Ovary (tissue), 9 donors: ENCODE results near the gene RSPO3. TPM values are rescaled to one million over a fixed set of nuclear protein-coding genes. Genes with fewer than 3 reads are reported as not detected.
"Not testable (repeated sequence)": the region's sequence is repeated elsewhere in the genome, so short reads cannot be mapped to it uniquely, and the experiment has no call there.

Experiments
- DNase-seq, 5 donors: peaks; one replicate each; pipeline ENCODE4 v3.0.0-alpha.2; 2019 to 2020
- H3K27ac ChIP-seq, 2 donors: fragments of 200-600 bp; one replicate each; pipeline versions ENCODE4 v1.5.1 to v1.8.0; 2019 to 2022
- H3K27me3 ChIP-seq: fragments of 200-600 bp; one replicate; pipeline ENCODE4 v1.8.0; 2022
- H3K36me3 ChIP-seq: fragments of 200-600 bp; sonication (generic); one replicate; pipeline ENCODE4 v1.5.1; 2019
- H3K4me1 ChIP-seq: one replicate; pipeline ENCODE4 v1.8.1; 2013; ENCODE audit warnings: mild to moderate bottlenecking, moderate library complexity; ENCODE audit not compliant: insufficient read depth
- H3K4me3 ChIP-seq: fragments of 200-600 bp; sonication (generic); one replicate; pipeline ENCODE4 v1.5.1; 2017
- H3K9me3 ChIP-seq, 2 donors: fragments of 200-600 bp in 1 of 2; sonication (generic) in 1 of 2; one replicate each; pipeline versions ENCODE4 v1.5.1 to v1.8.1; 2013 to 2019; ENCODE audit warnings: mild to moderate bottlenecking in 1 of 2, moderate library complexity in 1 of 2
- EP300 ChIP-seq: sonication (generic); formaldehyde crosslinking; IDR thresholded peaks from one replicate; pipeline ENCODE4 v1.6.1; 2017; ENCODE audit warnings: antibody characterized with exemption
- POLR2A ChIP-seq: fragments of 450-650 bp; IDR thresholded peaks from one replicate; pipeline ENCODE4 v1.6.1; 2017; ENCODE audit warnings: antibody characterized with exemption, mild to moderate bottlenecking, moderate library complexity
- WGBS, 3 donors: extraction: QIAGEN DNeasy Blood & Tissue Kit in 1 of 3; methylation state at CpG; one replicate each; pipeline versions ENCODE4 v1.1.5 to v1.1.7; 2013 to 2017; 5-methylcytosine and 5-hydroxymethylcytosine counted together
- intact Hi-C, 4 donors: fragments of 100-400 bp; cut with DNase I; formaldehyde crosslinking; loops; one replicate each; pipeline versions ENCODE4 v1.11.0 to v1.15.1; 2022 to 2023
- polyA plus RNA-seq, 2 donors: library from polyadenylated mRNA; stranded (reverse); fragments of 200-250 nt in 1 of 2; fragments of 350-450 nt in 1 of 2; fragmentation: Illumina TruSeq in 1 of 2; extraction: RNeasy Lipid Tissue Mini Kit (QIAGEN cat#74804) in 1 of 2; gene quantifications; one replicate each; pipeline ENCODE4 v1.2.3, GENCODE V29; 2013 to 2014
- total RNA-seq, 7 donors: library from RNA; depleted of rRNA in 2 of 7; stranded (reverse); fragments of >200 nt in 2 of 7; fragmentation: NEBNext Ultra II Directional in 3 of 7; extraction: Animal tissue kit (Norgen Biotek cat#: 25700) in 3 of 7; gene quantifications; one replicate each; pipeline versions ENCODE4 v1.1.0 to v1.2.4, GENCODE V29; 2016 to 2023
- TF ChIP-seq, protein P1 (sequence below), 3 donors: fragments of 450-650 bp in 2 of 3; fragments of 200-600 bp in 1 of 3; IDR thresholded peaks; one replicate each; pipeline versions ENCODE4 v1.5.1 to v1.8.0; 2016 to 2022; ENCODE audit warnings: antibody characterized with exemption in 3 of 3, mild to moderate bottlenecking in 1 of 3
- donor health status: DM: no; HTN: no; CAD: no; lungs with moderate emphysema.
- donor health status: DM: no; HTN: no; CAD: no.
- donor health status: Bipolar disorder and iron deficiency.
- donor health status: DM: yes; HTN: yes; CAD: no.
- donor health status: DM: no; HTN: no; CAD: no.
- donor health status: DM: yes; HTN: yes; CAD: no.

The RSPO3 gene
- total and polyA plus RNA-seq, 9 donors, result 0.12 to 35.9 (median 1.6) TPM; not detected in 1

DNA sequence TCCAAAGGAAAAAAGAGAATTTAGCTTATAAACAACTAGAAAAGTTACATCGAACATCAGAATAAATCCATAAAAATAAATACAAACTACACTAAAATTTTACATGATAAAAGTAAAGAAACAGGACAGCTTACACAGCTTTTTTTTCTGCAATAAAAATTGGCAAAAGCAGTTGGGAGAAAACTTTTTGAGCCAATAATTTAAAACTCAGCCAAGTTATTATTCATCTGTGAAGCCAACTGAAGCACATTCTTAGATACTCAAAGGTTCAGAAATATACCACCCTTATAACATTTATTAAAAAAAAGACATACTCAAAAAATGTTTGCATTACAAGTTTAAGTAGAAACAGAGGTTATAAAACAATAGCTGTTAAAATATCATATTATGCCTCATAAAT lies 23.7 kb upstream of the RSPO3 start:
- Histone ChIP-seq H3K27me3 (no peaks in the 10 kb centered on the region), H3K36me3 (no peaks in the 10 kb centered on the region), H3K4me1 (no peaks in the 10 kb centered on the region), H3K9me3 (no peaks in the 10 kb centered on the region), H3K27ac (no peak overlapping the region), H3K4me3 (no peak overlapping the region)
- 17 to 49% (median 20%) methylated on average over 1 of the region's 1 CpG for WGBS, 3 donors
- TF ChIP-seq, protein P1, sequence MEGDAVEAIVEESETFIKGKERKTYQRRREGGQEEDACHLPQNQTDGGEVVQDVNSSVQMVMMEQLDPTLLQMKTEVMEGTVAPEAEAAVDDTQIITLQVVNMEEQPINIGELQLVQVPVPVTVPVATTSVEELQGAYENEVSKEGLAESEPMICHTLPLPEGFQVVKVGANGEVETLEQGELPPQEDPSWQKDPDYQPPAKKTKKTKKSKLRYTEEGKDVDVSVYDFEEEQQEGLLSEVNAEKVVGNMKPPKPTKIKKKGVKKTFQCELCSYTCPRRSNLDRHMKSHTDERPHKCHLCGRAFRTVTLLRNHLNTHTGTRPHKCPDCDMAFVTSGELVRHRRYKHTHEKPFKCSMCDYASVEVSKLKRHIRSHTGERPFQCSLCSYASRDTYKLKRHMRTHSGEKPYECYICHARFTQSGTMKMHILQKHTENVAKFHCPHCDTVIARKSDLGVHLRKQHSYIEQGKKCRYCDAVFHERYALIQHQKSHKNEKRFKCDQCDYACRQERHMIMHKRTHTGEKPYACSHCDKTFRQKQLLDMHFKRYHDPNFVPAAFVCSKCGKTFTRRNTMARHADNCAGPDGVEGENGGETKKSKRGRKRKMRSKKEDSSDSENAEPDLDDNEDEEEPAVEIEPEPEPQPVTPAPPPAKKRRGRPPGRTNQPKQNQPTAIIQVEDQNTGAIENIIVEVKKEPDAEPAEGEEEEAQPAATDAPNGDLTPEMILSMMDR (IDR thresholded peaks at IDR 0.05), result no peak
- TF ChIP-seq EP300, result no peak
- TF ChIP-seq POLR2A, result no peak
- DNase-seq, result no peak
- intact Hi-C loops, result no loop called here

DNA sequence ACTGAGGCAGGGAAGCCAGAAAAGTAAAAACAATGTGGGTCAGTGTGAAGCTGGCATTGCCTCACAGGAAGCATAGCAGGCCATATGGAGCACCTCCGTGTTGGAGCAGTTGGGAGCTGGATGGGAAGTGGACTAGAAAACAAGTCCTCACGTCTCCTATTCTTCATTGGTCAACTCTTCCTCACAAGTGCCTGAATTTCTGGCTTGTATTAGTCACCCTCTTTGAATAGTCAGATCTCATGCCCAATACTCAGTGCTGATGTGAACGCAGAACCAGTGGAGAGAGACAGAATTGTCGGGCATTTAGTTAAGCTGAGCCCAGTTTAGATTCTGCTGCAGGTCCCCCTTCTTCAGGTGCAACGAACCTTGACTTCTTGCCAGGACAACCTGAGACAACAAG lies 22.3 kb upstream of the RSPO3 start:
- WGBS, 3 donors, result 72 to 79% (median 74%) methylated on average over 5 of the region's 5 CpGs
- no peak for TF ChIP-seq POLR2A
- TF ChIP-seq, protein P1 (IDR thresholded peaks at IDR 0.05), result no peak
- intact Hi-C loops, result no loop called here
- no peak for DNase-seq
- Histone ChIP-seq H3K9me3 (no peaks in the 10 kb centered on the region), H3K27ac (no peak overlapping the region), H3K27me3 (no peaks in the 10 kb centered on the region), H3K4me3 (no peak overlapping the region), H3K4me1 (no peaks in the 10 kb centered on the region), H3K36me3 (no peaks in the 10 kb centered on the region)

DNA sequence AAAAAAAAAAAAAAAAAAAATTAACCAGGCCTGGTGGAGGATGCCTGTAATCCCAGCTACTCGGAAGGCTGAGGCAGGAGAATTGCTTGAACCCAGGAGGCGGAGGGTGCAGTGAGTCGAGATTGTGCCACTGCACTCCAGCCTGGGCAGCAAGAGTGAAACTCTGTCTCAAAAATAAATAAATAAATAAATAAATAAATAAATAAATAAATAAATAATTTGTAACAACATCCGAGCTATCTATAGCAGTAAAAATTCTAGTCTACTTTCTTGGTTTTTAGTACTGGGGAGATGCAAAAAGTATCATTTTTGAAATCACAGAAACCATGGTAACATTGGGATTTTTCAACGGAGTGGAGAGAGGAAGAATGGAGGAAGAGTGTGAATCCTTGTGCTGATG lies 21.0 kb upstream of the RSPO3 start:
- H3K36me3 ChIP-seq, intact Hi-C loops, H3K27ac ChIP-seq, DNase-seq, H3K27me3 ChIP-seq, H3K9me3 ChIP-seq, H3K4me3 ChIP-seq, H3K4me1 ChIP-seq: not testable (repeated sequence)
- WGBS, 3 donors, result 70 to 83% (median 78%) methylated on average over 5 of the region's 5 CpGs

DNA sequence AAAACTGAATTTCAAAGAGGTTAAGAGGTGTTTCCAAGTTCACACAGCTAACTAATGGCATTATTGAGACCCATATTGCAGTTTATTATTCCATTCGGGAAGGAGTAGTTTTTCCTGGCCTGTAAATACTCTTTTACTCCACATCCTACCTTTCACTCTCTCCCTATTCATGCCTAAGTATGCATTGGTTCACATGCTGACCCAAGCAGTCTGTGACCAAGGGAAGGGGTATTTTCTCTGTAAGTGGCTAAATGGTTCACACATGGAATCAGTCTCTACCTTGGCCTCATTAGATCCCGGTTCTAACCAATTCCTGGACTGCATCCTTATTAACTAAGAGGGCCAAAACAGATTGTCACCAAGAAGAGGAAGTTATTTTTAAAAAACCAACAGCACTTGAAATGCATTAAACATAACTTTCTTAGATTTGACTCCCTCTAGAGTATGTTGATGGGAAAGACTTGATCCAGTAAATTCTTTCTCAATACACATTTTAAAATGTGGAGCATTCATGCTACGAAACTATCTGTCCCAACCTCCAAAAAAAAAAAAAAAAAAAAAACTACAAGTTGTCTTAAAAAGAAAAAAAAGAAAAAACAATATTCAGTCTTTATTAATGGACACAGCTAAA lies 17.8 kb upstream of the RSPO3 start:
- Histone ChIP-seq H3K4me3 (no peak overlapping the region), H3K9me3 (no peaks in the 10 kb centered on the region), H3K27me3 (no peaks in the 10 kb centered on the region), H3K27ac (no peak overlapping the region), H3K36me3 (no peaks in the 10 kb centered on the region), H3K4me1 (no peaks in the 10 kb centered on the region)
- TF ChIP-seq EP300 (no peak), POLR2A (no peak)
- TF ChIP-seq, protein P1 (IDR thresholded peaks at IDR 0.05), result no peak
- intact Hi-C loops, result no loop called here
- WGBS, 3 donors, result 20 to 32% (median 23%) methylated on average over 3 of the region's 3 CpGs
- DNase-seq, result no peak

DNA sequence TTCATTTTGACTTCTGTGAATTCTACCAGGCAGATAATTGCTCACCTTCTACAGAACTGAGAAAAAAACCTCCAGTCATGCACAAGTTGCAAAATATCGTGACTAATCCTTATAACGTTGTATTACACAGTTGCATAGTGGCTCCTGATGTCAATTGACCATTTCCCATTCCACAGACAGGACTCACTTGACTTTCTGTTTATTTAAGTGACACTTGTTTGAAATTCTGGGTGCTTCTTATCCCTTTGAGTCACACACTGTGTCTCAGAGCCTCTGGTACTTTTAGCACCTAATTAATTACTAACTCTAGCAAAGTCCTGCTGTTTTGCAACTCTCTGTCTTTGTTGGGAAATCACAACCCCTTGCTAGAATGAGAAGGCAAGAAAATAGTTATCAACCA lies 16.2 kb upstream of the RSPO3 start:
- Histone ChIP-seq H3K9me3 (no peaks in the 10 kb centered on the region), H3K27me3 (no peaks in the 10 kb centered on the region), H3K36me3 (no peaks in the 10 kb centered on the region), H3K4me3 (no peak overlapping the region), H3K4me1 (no peaks in the 10 kb centered on the region), H3K27ac (no peak overlapping the region)
- DNase-seq, result no peak
- intact Hi-C loops, result no loop called here
- no peak for TF ChIP-seq EP300
- TF ChIP-seq, protein P1 (IDR thresholded peaks at IDR 0.05), result no peak
- TF ChIP-seq POLR2A, result no peak
- WGBS, 3 donors, result 42 to 52% (median 45%) methylated on average over 2 of the region's 2 CpGs
